Caki2 (cell line): ENCODE results near the gene CRPPA. TPM values are rescaled to one million over a fixed set of nuclear protein-coding genes. Genes with fewer than 3 reads are reported as not detected.

Experiments used
- DNase-seq: peaks from one replicate; pipeline ENCODE4 v3.0.0-alpha.2; 2015; ENCODE audit warnings: low read depth
- in situ Hi-C: cut with HindIII; loops from 2 replicates; pipeline ENCODE4 v1.10.0; 2016; ENCODE audit warnings: low sequenced_read_pairs, low pct_unique_long_range_greater_than_20kb, mixed read lengths
- total RNA-seq: library from RNA; depleted of rRNA; stranded (reverse); fragments of >200 nt; shearing (Covaris generic); gene quantifications from 2 replicates; pipeline ENCODE4 v1.2.3, GENCODE V29; 2014; ENCODE audit warnings: low replicate concordance

CRPPA gene
- total RNA-seq, 1 experiment from 2014 or later, result 1.2 TPM

GRCh38 chr7:16430133-16430532 is 8.8 kb upstream of the CRPPA start:
- peak; percentile 60 for DNase-seq
- in situ Hi-C loops, result no loop called here

GRCh38 chr7:16428672-16429071 is 7.3 kb upstream of the CRPPA start:
- in situ Hi-C loops, result no loop called here
- DNase-seq, result no peak

- in situ Hi-C loops, result no loop called here
- no peak for DNase-seq
These were observed 6.8 kb upstream of the CRPPA start for GRCh38 chr7:16428182-16428581.

GRCh38 chr7:16423761-16424160 is 2.4 kb upstream of the CRPPA start:
- in situ Hi-C loops, result no loop called here
- DNase-seq, result no peak

GRCh38 chr7:16422917-16423316 is 1.6 kb upstream of the CRPPA start:
- in situ Hi-C loops, result no loop called here
- DNase-seq, result no peak

- in situ Hi-C loops, result no loop called here
- DNase-seq, result peak; percentile 53
These were observed 731 bp upstream of the CRPPA start for GRCh38 chr7:16422103-16422435.

GRCh38 chr7:16420649-16421332 is 547 bp downstream of the CRPPA start:
- peak; percentile 90 for DNase-seq
- in situ Hi-C loops, result no loop called here

GRCh38 chr7:16420329-16420648 is 1.0 kb downstream of the CRPPA start:
- in situ Hi-C loops, result no loop called here
- DNase-seq, result no peak

GRCh38 chr7:16419859-16420258 is 1.5 kb downstream of the CRPPA start:
- in situ Hi-C loops, result no loop called here
- DNase-seq, result no peak

GRCh38 chr7:16419126-16419525 is 2.2 kb downstream of the CRPPA start:
- in situ Hi-C loops, result no loop called here
- no peak for DNase-seq

GRCh38 chr7:16417906-16418305 is 3.4 kb downstream of the CRPPA start:
- no peak for DNase-seq
- in situ Hi-C loops, result no loop called here

GRCh38 chr7:16416289-16417282 is 4.8 kb downstream of the CRPPA start:
- in situ Hi-C loops, result no loop called here
- DNase-seq, result peak; percentile 91

- in situ Hi-C loops, result no loop called here
These were observed 8.8 kb downstream of the CRPPA start for GRCh38 chr7:16412274-16413254.

GRCh38 chr7:16411391-16411790 is 9.9 kb downstream of the CRPPA start:
- in situ Hi-C loops, result no loop called here
- DNase-seq, result no peak

More at GRCh38 chr7:16412274-16413254, 8.8 kb downstream of the CRPPA start:
- no peak for DNase-seq

GRCh38 chr7:16409777-16410176 is 11.6 kb downstream of the CRPPA start:
- DNase-seq, result no peak
- in situ Hi-C loops, result no loop called here

- in situ Hi-C loops, result no loop called here
- DNase-seq, result no peak
These were observed 16.7 kb downstream of the CRPPA start for GRCh38 chr7:16404636-16405035.

GRCh38 chr7:16403475-16403874 is 17.9 kb downstream of the CRPPA start:
- in situ Hi-C loops, result no loop called here
- DNase-seq, result no peak

GRCh38 chr7:16402940-16403339 is 18.4 kb downstream of the CRPPA start:
- no peak for DNase-seq
- in situ Hi-C loops, result no loop called here

GRCh38 chr7:16402091-16402490 is 19.2 kb downstream of the CRPPA start:
- no peak for DNase-seq
- in situ Hi-C loops, result no loop called here
